ENCODE measurements around the gene S100A16.

The S100A16 gene

GRCh38 chr1:153557877-153558276, 55.1 kb downstream of the S100A16 start:
- Histone ChIP-seq H4K5ac (ENCODE audit: low read length) (no peak overlapping the region), H3K27ac (ENCODE audit: low read depth, low read length) (no peak overlapping the region), H3K79me1 (ENCODE audit: low read length) (no peaks in the 10 kb centered on the region), H3K4me3 (ENCODE audit: low read length) (no peak overlapping the region), H3K18ac (ENCODE audit: low read length) (no peak overlapping the region), H2BK15ac (replicated peaks; ENCODE audit: low read depth) (no peak overlapping the region), H3K9ac (ENCODE audit: low read length) (no peak overlapping the region), H2AK5ac (ENCODE audit: low read length) (no peak overlapping the region), H3K79me2 (ENCODE audit: control insufficient read depth, insufficient read depth, low read length) (no peaks in the 10 kb centered on the region), H2BK5ac (ENCODE audit: low read length) (no peak overlapping the region), H2BK120ac (ENCODE audit: low read depth, low read length) (no peak overlapping the region), H3K4me1 (ENCODE audit: control insufficient read depth, low read depth, low read length) (no peaks in the 10 kb centered on the region), H3K27me3 (ENCODE audit: insufficient read depth, low read length, poor library complexity) (no peaks in the 10 kb centered on the region), H3K56ac (ENCODE audit: low read length) (no peak overlapping the region), H3K36me3 (ENCODE audit: control insufficient read depth, insufficient read depth, low read length) (no peaks in the 10 kb centered on the region), H3K23ac (ENCODE audit: low read length) (no peak overlapping the region), H3K4me2 (ENCODE audit: low read length) (no peak overlapping the region), H3K4ac (ENCODE audit: low read depth, low read length) (no peak overlapping the region), H4K8ac (ENCODE audit: low read depth, low read length) (no peak overlapping the region)
- no CpG with 5 or more reads among the region's 3 CpGs for WGBS (ENCODE audit: extremely low coverage, insufficient coverage, low lambda C conversion rate)
- DNase-seq = no peak
